ENCODE measurements around the gene ACSF2. TPM values are rescaled to one million over a fixed set of nuclear protein-coding genes. Genes with fewer than 3 reads are reported as not detected.
A peak's percentile ranks its signal among the peaks of the same experiment; 100 is the strongest.

ACSF2 gene
- polyA plus RNA-seq, 1 of the 3 experiments (the other 2 are of a cell fraction): 46.6 TPM

DNA sequence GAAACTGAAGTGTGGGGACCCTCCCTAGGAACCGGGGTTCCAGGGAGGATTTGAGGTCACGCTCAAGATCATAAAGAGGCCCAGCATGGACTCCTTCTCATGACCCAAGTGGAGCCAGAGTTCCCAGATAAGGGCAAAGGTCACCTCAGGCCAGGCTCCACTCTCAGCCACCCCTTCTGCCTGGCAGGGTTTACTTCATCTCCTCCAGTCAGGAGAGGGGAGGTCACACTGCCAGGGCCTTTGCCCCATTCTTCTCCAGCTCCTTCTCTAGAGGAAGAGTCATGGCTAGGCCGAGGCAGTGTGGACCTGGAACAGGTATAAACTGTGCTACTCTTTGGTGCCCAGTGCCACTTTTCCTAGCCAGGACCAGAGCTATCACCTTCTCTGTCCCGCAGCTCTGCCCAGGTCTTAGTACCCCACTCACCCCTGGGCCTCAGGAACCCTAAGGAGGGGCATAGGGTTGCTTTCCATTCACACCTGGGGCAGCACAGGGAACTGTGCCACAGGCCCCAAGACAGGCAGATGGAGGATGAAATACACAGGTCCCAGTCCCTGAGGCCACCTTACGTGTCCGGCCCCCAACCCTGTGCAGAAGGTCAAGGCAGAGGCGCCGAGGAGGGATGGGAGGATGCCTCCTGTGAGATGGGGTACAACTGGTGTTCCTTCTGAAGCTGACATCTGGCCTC is 879 bp upstream of the ACSF2 start (continued):
- TF ChIP-seq NRF1 (IDR thresholded peaks at IDR 0.05; ENCODE audit: low read depth, low read length) (no peak), FOXM1 (IDR thresholded peaks at IDR 0.05; ENCODE audit: low read depth) (no peak), SMC3 (IDR thresholded peaks at IDR 0.05; ENCODE audit: low read depth, low read length) (no peak), GATA2 (CRISPR knock-in tag; IDR thresholded peaks at IDR 0.05) (no peak), USF2 (IDR thresholded peaks at IDR 0.05; ENCODE audit: borderline replicate concordance, low read depth, low read length) (no peak), FOSL2 (IDR thresholded peaks at IDR 0.05; ENCODE audit: borderline replicate concordance, low read depth) (no peak), EZH2phosphoT487 (IDR thresholded peaks at IDR 0.05; ENCODE audit: borderline replicate concordance, low read depth) (no peak), RXRA (IDR thresholded peaks at IDR 0.05; ENCODE audit: borderline replicate concordance, low read depth) (no peak), FOXJ3 (CRISPR knock-in tag; IDR thresholded peaks at IDR 0.05) (no peak), CHD2 (IDR thresholded peaks at IDR 0.05; ENCODE audit: low read length, partially characterized antibody) (no peak), RFX5 (IDR thresholded peaks at IDR 0.05; ENCODE audit: low read length) (no peak), RAD21 (IDR thresholded peaks at IDR 0.05; ENCODE audit: low read length) (no peak)

- WGBS (ENCODE audit: low lambda C conversion rate): 10% methylated on average over 7 of the region's 7 CpGs
- no peak for DNase-seq
- ChIA-PET POLR2A (interaction anchor here (1.5 kb wide), 1 partner anchor 29 kb away, joined by 7 read pairs; the partner anchor contains the start of gene LRRC59), CTCF (interaction anchor here (0.7 to 3.4 kb wide), 6 partner anchors 8 to 75 kb away, joined by 3 to 18 read pairs (median 8); partner anchors contain the start of genes LRRC59 and RSAD1)
- Histone ChIP-seq H2AFZ (ENCODE audit: low read depth) (peak overlapping the region; percentile 71; the same call in 1 of the 2 replicates), H3K27me3 (ENCODE audit: insufficient read depth) (no peaks in the 10 kb centered on the region), H3K9me3 (no peaks in the 10 kb centered on the region), H3K9me2 (no peaks in the 10 kb centered on the region), H3K4me1 (ENCODE audit: control insufficient read depth in 1 of 2, insufficient read depth in 2 of 2, low read depth in 1 of 2, low read length in 1 of 2) (peaks cover 21 to 23% of the 10 kb centered on the region in 2 experiments; a peak in 3 of 4 replicates), H3K9ac (peak overlapping the region; percentile 79), H3K36me3 (replicated peaks in 1 of 2; ENCODE audit: control insufficient read depth in 1 of 2, insufficient read depth in 2 of 2, low read length in 1 of 2) (no peaks in the 10 kb centered on the region), H3K4me2 (peak overlapping the region; percentile 94), H4K20me1 (ENCODE audit: insufficient read depth) (no peaks in the 10 kb centered on the region), H3K27ac (ENCODE audit: low read depth in 2 of 2, low read length in 1 of 2) (peak overlapping the region; percentile 39 to 70), H3K4me3 (ENCODE audit: low read depth in 2 of 2, low read length in 1 of 2) (peak overlapping the region; percentile 69 to 71), H3K79me2 (ENCODE audit: insufficient read depth) (peaks cover 30% of the 10 kb centered on the region), H3F3A (replicated peaks; ENCODE audit: insufficient read depth) (peaks cover 36% of the 10 kb centered on the region)
- TF ChIP-seq RFX5 (IDR thresholded peaks at IDR 0.05; ENCODE audit: low read length) (no peak), JUND (IDR thresholded peaks at IDR 0.05) (no peak), FOXM1 (IDR thresholded peaks at IDR 0.05; ENCODE audit: low read depth) (no peak), RCOR1 (IDR thresholded peaks at IDR 0.05; ENCODE audit: low read length) (no peak), MXI1 (IDR thresholded peaks at IDR 0.05; ENCODE audit: low read depth, low read length) (no peak), GABPA (IDR thresholded peaks at IDR 0.05; ENCODE audit: low read depth) (no peak)
- TF ChIP-seq, protein P1, sequence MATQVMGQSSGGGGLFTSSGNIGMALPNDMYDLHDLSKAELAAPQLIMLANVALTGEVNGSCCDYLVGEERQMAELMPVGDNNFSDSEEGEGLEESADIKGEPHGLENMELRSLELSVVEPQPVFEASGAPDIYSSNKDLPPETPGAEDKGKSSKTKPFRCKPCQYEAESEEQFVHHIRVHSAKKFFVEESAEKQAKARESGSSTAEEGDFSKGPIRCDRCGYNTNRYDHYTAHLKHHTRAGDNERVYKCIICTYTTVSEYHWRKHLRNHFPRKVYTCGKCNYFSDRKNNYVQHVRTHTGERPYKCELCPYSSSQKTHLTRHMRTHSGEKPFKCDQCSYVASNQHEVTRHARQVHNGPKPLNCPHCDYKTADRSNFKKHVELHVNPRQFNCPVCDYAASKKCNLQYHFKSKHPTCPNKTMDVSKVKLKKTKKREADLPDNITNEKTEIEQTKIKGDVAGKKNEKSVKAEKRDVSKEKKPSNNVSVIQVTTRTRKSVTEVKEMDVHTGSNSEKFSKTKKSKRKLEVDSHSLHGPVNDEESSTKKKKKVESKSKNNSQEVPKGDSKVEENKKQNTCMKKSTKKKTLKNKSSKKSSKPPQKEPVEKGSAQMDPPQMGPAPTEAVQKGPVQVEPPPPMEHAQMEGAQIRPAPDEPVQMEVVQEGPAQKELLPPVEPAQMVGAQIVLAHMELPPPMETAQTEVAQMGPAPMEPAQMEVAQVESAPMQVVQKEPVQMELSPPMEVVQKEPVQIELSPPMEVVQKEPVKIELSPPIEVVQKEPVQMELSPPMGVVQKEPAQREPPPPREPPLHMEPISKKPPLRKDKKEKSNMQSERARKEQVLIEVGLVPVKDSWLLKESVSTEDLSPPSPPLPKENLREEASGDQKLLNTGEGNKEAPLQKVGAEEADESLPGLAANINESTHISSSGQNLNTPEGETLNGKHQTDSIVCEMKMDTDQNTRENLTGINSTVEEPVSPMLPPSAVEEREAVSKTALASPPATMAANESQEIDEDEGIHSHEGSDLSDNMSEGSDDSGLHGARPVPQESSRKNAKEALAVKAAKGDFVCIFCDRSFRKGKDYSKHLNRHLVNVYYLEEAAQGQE (IDR thresholded peaks at IDR 0.05; ENCODE audit: low read depth, low read length): no peak
These were observed 409 bp downstream of the ACSF2 start for GRCh38 chr17:50426472-50426782.

All from SK-N-SH (cell line).